Measurements from ENCODE around the gene KIAA0513. TPM values are rescaled to one million over a fixed set of nuclear protein-coding genes. Genes with fewer than 3 reads are reported as not detected.

Gene KIAA0513
- total RNA-seq, 2 experiments from 2014 or later: 9.0 to 10.9 TPM

DNA sequence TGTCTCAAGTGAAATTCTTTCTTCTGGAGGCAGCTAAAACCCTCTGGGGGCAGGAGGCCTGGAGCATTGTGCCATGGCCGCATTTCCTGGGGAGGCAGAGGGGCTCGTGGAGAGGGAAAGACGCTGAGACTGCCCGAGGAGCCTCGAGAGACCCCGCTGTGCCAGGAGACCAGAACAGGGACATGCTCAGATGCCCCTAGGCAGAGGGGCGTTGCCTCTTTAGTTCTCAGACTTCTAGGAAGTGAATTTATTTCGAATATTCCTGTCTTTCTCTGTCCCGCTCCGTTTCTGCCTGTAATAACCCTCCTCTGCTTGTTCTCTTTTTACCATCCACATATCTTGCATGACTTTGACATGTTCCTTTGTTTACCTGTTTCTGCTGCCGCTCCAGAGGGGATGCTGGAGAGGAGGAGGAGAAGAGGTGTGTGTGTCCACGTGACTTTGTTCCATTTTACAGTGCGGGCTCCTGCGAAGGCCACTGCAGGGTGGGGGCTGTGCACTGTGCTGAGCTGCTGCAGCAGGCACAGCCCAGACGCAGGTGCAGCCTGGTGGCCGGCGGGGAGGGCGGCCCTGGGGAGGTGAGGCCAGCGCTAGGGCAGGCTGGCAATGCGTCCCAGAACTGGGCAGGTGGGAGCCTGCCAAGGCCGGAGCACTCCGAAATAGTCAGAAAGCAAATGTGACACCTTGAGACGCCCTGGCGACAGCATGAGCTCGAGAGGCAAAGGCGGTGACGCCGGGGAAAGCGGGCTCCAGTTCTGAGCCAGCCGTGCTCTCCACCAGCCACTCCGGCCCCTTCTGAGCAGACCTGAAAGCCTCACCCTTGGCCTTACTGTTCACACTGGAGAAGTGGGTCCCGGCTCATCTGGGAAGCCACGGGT is 54.8 kb downstream of the KIAA0513 start:
- intact Hi-C loops (cut with DNase I, micrococcal nuclease): loop anchor here in 1 of 2 experiments (10.0 kb wide), 1 partner anchor 328 kb away; no protein-coding TSS in a partner anchor
- H3K27me3 ChIP-seq (ENCODE audit: control insufficient read depth in 1 of 2, insufficient read depth in 2 of 2, low read length in 2 of 2): no peaks in the 10 kb centered on the region
- no peak overlapping the region for H3K27ac ChIP-seq (ENCODE audit: low read depth in 1 of 2, low read length in 2 of 2)
- H3K36me3 ChIP-seq (ENCODE audit: insufficient read depth, low read length): peaks cover 12% of the 10 kb centered on the region
- H3K4me3 Mint-ChIP-seq: no peak overlapping the region
- H3K36me3 Mint-ChIP-seq (ENCODE audit: low read depth): peaks cover 31% of the 10 kb centered on the region
- H3K4me1 ChIP-seq (ENCODE audit: insufficient read depth, low read length): peaks cover 17% of the 10 kb centered on the region
- H3K27ac Mint-ChIP-seq: no peak overlapping the region
- DNase-seq (no peak), ATAC-seq (ENCODE audit: poor library complexity) (no peak)
- peaks cover 20% of the 10 kb centered on the region for H3K4me1 Mint-ChIP-seq (ENCODE audit: low read depth)
- no peaks in the 10 kb centered on the region for H3K9me3 ChIP-seq (ENCODE audit: control insufficient read depth in 1 of 2, insufficient read depth in 1 of 2, low read length in 2 of 2)
- no peak overlapping the region for H3K4me3 ChIP-seq (ENCODE audit: low read length)
- no peaks in the 10 kb centered on the region for H3K9me3 Mint-ChIP-seq
- no peaks in the 10 kb centered on the region for H3K27me3 Mint-ChIP-seq
- TF ChIP-seq, protein P1, sequence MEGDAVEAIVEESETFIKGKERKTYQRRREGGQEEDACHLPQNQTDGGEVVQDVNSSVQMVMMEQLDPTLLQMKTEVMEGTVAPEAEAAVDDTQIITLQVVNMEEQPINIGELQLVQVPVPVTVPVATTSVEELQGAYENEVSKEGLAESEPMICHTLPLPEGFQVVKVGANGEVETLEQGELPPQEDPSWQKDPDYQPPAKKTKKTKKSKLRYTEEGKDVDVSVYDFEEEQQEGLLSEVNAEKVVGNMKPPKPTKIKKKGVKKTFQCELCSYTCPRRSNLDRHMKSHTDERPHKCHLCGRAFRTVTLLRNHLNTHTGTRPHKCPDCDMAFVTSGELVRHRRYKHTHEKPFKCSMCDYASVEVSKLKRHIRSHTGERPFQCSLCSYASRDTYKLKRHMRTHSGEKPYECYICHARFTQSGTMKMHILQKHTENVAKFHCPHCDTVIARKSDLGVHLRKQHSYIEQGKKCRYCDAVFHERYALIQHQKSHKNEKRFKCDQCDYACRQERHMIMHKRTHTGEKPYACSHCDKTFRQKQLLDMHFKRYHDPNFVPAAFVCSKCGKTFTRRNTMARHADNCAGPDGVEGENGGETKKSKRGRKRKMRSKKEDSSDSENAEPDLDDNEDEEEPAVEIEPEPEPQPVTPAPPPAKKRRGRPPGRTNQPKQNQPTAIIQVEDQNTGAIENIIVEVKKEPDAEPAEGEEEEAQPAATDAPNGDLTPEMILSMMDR (IDR thresholded peaks at IDR 0.05): no peak
- ChIA-PET POLR2A (no interaction called here), CTCF (no interaction called here)

DNA sequence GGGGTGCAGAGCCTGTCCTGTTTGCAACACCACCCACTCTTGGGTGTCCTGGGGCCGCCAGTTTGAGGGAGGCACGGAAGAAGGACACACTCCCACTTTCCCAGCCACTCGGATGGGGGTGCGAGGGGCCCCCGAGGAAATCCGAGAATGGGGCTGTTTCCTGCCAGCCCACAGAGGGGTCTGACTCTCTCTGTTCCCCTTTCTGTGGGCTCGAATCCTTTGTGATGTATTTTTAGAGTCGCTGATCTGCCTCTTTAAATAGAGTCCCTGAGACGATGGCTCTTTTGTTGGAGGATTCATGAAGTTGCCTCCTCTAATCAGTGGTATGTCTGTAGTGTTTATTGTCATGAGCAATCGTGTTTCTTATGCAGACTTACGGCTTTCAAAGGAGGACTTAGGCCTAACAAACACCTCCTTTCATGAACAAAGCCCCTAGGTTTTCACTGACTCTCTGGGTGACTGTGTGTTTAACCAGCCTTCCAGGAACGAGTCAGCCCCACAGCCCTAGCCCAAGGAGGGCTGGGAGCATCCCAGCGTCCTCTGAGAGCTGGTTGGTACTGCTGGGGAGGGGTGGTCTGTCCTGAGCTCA is 55.5 kb downstream of the KIAA0513 start:
- DNase-seq (no peak), ATAC-seq (ENCODE audit: poor library complexity) (no peak)
- ChIA-PET CTCF (no interaction called here), POLR2A (no interaction called here)
- H3K9me3 Mint-ChIP-seq: no peaks in the 10 kb centered on the region
- TF ChIP-seq, protein P1 (IDR thresholded peaks at IDR 0.05): no peak
- peak overlapping the region; percentile 34 for H3K27ac Mint-ChIP-seq
- H3K4me1 Mint-ChIP-seq (ENCODE audit: low read depth): peaks cover 20% of the 10 kb centered on the region
- no peaks in the 10 kb centered on the region for H3K27me3 Mint-ChIP-seq
- Histone ChIP-seq H3K36me3 (ENCODE audit: insufficient read depth, low read length) (peaks cover 7% of the 10 kb centered on the region), H3K9me3 (ENCODE audit: control insufficient read depth in 1 of 2, insufficient read depth in 1 of 2, low read length in 2 of 2) (no peaks in the 10 kb centered on the region), H3K4me3 (ENCODE audit: low read length) (no peak overlapping the region), H3K27me3 (ENCODE audit: control insufficient read depth in 1 of 2, insufficient read depth in 2 of 2, low read length in 2 of 2) (no peaks in the 10 kb centered on the region), H3K4me1 (ENCODE audit: insufficient read depth, low read length) (peaks cover 17% of the 10 kb centered on the region), H3K27ac (ENCODE audit: low read depth in 1 of 2, low read length in 2 of 2) (no peak overlapping the region)
- H3K36me3 Mint-ChIP-seq (ENCODE audit: low read depth): peaks cover 25% of the 10 kb centered on the region
- intact Hi-C loops (cut with DNase I, micrococcal nuclease): loop anchor here in 1 of 2 experiments (10.0 kb wide), 1 partner anchor 328 kb away; no protein-coding TSS in a partner anchor
- H3K4me3 Mint-ChIP-seq: no peak overlapping the region

DNA sequence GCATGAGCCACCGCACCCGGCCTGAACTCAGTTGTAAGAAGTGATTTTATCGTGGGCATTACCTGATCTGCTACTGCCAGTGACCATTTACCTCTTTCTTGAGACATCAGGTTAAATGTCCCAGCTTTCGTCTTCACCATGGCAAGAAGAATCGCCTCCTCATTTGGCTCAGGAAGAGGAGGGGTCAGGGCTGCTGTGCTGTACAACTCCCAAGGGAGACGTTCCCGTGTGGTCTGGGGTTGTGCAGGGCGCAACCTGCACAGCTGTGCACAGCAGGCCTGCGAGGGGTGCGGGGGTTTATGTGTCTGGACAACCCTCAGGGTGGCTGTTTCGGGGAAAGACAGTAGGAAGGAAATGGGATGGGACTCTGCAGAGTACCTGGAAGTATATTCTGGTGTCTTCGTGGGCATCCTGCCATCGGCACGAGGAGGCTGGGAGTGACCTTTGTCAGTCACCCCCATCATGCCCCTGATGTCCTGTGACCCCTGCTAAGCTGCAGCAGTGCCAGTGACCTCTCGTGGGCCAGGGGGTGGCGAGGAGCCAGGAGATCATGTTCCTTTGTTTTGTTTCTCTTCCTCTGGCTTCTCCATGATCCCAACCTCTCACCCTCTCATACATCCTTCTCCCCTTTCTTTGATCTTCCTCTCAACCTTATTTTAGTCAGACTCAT is 57.4 kb downstream of the KIAA0513 start:
- DNase-seq (no peak), ATAC-seq (ENCODE audit: poor library complexity) (no peak)
- Mint-ChIP-seq H3K9me3 (no peaks in the 10 kb centered on the region), H3K27ac (no peak overlapping the region), H3K27me3 (no peaks in the 10 kb centered on the region), H3K36me3 (ENCODE audit: low read depth) (peaks cover 11% of the 10 kb centered on the region), H3K4me1 (ENCODE audit: low read depth) (peaks cover 23% of the 10 kb centered on the region), H3K4me3 (no peak overlapping the region)
- H3K27ac ChIP-seq (ENCODE audit: low read depth in 1 of 2, low read length in 2 of 2): no peak overlapping the region
- H3K9me3 ChIP-seq (ENCODE audit: control insufficient read depth in 1 of 2, insufficient read depth in 1 of 2, low read length in 2 of 2): no peaks in the 10 kb centered on the region
- ChIA-PET CTCF (no interaction called here), POLR2A (no interaction called here)
- TF ChIP-seq, protein P1 (IDR thresholded peaks at IDR 0.05): no peak
- H3K4me3 ChIP-seq (ENCODE audit: low read length): no peak overlapping the region
- peaks cover 17% of the 10 kb centered on the region for H3K4me1 ChIP-seq (ENCODE audit: insufficient read depth, low read length)
- peaks cover 9% of the 10 kb centered on the region for H3K36me3 ChIP-seq (ENCODE audit: insufficient read depth, low read length)
- intact Hi-C loops (cut with DNase I, micrococcal nuclease): loop anchor here in 1 of 2 experiments (2.0 to 10.0 kb wide), 6 partner anchors 28 to 330 kb away; partner anchors contain the start of genes KIAA0513 and ZDHHC7
- H3K27me3 ChIP-seq (ENCODE audit: control insufficient read depth in 1 of 2, insufficient read depth in 2 of 2, low read length in 2 of 2): no peaks in the 10 kb centered on the region

All from CD4-positive, alpha-beta T cell (primary cell).